HG02870 (cell line): Measurements from ENCODE around the gene JAG1.
"Not testable (repeated sequence)": the region's sequence is repeated elsewhere in the genome, so short reads cannot be mapped to it uniquely, and the experiment has no call there.

ENCODE experiments used
- ATAC-seq: cut with Tn5 transposase; IDR thresholded peaks from one replicate; pipeline ENCODE4 v1.9.1; 2021; ENCODE audit warnings: mild to moderate bottlenecking, moderate library complexity; ENCODE audit not compliant: unreplicated experiment

Gene JAG1

DNA sequence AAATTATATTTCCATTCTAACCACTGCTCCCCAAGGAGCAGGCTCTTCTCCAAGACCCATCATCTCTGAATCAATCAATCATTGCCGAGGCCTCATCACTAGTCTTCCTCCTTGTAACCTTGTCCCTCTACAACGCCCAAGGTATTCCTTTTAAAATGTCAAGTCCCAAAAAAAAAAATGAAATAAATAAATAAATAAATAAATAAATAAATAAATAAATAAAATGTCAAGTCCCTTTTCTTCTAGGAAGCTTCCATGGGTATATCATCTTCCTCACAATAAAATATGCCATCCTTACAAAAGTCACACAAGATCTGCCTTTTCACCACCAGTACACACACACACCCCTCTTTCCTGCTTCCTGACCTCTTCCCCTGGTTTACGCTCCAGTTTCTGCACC is 57.6 kb downstream of the JAG1 start:
- no peak for ATAC-seq

DNA sequence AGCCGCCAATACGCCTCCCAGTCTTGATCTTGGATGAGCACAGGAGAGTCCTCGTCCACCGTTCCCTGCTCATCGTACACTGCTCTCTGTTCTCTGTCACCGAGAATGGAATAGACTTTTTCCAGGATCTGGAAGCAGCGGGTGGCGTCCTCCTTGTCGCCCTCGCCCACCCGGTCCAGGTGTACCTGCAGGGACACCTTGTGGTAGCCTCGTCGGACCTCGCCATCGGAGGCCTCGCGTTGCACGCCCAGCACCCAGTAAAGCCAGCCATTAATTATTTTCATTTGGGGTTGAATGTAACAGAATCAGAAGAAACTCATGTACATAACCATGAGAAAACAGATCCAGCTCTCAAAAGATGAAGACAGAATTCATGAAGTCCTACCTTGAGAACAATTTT is 59.9 kb downstream of the JAG1 start:
- ATAC-seq = no peak

DNA sequence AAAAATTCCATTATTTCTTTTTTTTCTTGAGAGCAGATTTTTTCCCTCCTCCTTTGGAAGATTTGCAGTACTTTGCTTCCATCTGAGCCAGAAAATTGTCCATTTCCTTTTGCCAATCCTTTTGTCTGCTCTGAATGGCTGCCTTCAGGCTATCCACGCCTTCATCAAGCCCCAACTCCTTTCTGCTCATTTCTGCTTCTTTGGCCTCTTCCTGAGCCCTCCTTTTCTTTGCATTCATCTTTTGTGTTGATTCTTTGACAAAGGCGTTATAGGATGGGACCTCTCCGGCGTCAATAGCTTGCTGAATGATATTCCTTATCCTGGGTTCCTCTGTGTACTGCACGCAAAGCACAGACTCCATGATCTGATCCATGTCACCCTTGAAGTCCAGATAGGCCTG is 60.4 kb downstream of the JAG1 start:
- not testable (repeated sequence) for ATAC-seq

DNA sequence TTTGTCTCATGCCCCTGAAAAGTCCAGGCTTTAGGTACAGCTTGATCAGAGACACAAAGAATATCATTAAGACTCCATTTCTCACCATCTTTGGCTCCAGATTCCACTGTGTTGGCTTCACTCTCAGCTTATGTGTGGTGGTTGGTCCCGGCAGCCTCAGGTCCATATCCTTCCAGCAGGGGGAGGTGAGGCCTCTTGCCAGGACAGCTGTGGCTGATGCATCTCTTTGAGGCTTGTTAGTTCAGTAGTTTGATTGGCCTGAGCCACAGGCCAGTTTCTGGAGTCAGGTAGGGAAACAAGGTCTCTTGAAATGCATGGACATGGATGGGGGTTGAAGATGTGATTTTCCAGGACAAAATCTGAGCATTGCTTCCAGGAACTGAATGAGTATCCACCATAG is 62.4 kb downstream of the JAG1 start:
- peak; percentile 87 for ATAC-seq

DNA sequence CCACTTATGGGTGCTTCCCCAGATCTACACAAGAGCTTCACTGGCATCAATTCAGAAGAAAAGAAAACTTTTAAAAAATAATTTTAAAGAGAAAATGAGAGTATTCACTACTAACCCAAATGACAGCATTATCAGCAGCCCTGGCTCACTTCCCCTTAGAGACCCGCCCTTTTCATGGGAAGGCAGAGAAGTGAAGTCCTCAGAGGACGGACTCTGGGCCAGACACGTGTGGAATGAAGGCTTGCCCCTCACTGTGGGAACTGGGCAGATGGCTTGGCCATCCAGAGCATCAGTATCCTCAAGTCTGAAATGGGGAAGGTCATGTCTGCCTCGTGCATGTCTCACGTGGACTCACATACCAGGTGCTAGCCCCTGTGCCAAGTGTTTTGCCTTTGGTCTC is 63.5 kb downstream of the JAG1 start:
- no peak for ATAC-seq

DNA sequence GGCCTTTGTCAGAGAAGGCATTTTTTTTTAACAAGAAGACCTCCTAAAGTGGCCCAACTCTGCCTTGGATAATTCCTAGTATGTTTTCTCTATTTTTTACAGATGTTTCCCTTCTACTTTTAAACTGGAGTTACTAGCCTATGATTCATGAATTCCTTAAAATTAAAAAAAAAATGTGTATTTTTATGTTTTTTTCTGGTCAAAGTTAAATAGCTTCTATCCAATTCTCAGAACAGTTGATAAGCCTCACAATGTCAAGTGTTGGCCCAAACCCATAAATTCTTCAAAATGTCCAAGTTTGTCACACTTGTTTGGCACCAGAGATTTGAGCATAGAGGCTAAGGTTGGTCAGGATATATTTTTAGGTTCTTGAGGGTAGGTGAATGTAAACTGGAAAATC is 64.0 kb downstream of the JAG1 start:
- ATAC-seq = no peak

DNA sequence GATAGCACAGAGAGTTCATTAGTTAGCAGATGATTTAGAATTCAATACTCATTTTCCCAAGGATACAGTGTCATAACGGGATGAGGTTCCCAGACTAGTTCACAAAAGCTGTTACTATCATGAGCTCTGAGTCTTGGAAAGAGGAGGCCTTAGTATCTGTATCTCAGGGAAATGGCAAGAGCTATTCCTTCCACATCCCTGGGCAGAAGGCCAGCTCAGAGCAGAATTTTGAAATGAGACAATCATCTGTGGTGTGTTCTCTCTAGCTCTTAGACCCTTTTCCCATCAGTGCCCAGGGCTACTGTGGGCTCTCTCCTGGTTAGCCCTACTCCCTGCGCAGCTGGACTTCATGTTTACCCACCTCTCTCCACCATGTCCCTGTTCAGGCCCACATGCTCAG is 64.5 kb downstream of the JAG1 start:
- ATAC-seq = no peak

DNA sequence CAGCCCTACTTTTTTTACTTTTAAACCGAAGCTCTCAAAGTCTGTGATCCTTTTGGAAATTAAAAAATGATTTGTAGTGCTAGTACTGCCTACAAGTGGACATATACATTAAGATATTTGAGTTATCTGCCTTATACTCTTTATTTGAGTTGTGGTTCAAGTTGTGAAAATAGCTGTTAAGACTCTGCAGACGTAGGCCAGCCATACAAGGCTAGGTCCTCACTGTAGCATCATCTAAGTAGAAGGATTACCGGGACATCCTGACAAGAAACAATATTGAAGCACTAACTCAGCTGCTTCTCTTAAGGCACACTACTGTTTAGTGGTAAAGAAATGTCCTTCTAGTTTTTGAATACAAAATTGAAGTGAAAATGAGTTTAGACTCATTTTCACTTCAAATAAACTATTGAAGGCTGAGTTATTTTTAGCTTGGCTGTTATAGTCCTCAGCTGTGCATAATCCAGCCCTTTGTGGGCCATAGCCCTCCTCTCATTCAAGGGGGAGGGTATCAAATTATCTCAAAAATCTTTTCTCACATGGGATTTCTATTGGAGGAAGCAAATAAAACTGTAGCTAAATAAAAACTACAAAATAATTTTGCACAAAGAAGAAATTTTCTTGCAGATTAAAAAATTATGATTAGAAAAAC is 68.1 kb downstream of the JAG1 start:
- no peak for ATAC-seq

DNA sequence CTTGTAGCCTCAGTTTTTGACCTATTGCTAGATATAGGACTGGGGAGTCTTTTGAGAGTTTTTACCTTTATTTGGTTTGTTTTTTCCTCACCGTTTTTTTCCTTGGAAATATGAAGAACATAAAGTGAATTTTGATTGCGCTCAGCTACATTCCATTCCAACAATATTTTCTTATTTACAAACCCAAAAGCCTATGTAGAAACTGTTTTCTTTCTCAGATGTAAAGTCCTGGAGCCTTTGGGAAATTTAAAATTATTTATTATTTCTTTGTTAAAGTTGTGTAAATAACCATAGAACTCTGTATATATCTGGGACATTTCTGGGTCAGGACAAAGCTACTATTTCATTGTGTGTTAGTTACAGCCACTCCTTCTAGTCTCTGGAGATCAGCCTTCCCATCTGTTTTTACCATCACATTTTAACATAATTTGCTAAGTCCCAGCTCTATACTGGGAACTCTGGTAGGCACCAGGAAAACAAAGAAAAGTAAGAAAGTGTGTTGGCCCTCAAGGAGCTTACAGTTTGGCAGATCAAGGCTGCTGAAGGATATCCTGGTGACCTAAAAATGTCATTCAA is 68.8 kb downstream of the JAG1 start:
- no peak for ATAC-seq

DNA sequence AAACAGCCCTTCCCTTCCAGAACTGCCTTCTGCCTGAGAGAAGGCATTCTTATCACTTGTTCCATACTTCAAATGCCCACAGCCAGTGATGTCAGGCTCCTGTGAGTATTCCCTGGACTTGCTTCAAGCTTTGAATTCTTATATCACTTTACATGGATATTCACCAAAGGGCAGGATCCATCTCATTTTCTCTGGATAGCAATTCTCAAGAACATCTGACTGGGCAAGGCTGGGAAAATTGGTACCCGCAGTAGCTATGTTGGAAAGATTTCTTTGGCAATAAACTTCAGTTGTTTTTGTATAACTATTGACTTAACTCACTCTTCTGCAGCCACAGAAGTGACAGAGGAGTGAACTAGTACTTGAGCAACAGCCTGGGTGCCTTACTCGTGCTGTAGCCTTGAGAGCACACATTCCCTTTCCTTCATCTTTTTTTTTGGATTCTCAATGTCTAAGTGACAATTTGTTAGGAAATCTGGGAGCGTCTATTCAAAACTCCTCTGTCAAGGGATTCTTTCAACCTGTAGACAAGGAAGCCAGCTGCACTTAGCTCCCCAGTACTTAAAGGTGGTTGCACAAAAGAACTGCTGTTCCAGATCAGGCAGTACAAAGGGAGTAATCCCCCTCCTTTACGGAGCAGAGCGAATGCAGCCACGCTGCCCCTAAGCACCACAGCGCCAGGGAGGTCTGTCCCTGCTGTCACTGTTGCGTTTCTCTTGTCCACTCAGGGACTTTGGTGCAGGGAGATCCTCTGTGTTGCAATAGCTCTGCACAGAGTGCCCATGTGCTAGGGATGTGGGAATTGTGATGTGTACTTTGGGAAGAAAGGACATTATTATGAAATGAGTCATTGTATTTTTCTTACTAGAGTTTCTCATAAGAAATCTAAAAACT is 69.6 kb downstream of the JAG1 start:
- no peak for ATAC-seq

DNA sequence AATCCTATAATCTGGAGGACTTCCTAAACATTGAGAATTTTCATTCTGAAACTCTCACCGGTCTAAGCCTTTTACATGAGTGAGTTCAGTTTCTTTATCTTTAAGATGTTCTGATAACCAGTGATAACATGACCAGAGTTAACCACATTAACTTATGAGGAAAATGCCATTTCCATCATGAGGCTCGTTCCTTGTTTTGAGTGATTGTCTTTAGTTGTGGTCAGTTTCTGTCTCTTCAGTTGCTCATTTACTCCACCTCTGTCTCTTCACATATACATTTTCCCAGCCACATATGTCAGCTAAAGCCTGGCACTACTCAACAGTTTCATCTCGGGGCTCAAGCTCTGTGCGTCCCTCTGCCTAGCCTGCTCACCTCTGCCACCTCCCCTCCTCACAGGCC is 70.4 kb downstream of the JAG1 start:
- no peak for ATAC-seq

DNA sequence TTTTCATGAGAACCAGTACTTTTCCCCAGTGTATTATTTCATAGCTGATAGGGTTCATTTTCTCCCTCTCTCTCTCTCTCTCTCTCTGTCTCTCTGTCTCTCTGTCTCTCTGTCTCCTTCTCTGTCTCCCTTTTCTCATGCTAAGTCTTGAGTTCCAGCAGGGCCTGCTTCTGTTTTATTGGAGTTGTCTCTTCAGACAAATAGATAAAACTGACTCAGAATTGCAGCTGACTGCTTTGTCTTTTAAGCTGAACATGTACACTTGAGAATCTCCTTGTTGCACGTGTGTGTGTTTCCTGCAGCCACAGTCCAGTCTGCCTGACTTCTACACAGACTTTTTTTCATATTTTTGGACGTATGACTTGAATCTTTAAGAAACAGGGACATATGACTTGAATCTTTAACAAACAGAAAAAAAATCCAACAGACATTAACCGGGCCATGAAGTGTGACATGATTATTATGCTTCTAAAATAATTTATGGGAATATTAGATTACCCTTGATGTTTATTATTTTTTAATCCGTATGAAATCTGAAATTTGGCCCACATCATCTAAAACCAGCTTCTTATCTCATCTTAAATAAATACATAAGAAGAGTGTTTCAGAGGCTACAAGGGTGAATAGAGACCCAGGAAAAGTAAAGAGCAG is 71.5 kb downstream of the JAG1 start:
- ATAC-seq = no peak

DNA sequence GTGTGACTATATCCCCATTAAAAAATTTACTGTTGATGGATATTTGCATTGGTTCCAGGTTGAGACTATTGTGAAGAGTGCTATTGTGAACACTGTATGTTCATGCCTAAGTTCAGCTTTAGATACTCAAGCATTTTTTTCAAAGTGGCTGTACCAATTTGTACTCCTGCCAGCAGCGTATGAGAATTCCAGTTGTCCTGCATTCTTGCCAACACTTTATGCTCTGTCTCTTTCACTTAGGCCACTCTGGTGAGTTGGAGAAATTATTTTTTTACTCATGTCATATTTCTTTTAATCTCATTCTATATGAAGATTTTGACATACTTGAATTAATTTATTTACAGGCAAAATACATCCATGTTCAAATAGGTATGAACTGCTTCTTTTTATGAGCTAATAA is 76.2 kb downstream of the JAG1 start:
- no peak for ATAC-seq

DNA sequence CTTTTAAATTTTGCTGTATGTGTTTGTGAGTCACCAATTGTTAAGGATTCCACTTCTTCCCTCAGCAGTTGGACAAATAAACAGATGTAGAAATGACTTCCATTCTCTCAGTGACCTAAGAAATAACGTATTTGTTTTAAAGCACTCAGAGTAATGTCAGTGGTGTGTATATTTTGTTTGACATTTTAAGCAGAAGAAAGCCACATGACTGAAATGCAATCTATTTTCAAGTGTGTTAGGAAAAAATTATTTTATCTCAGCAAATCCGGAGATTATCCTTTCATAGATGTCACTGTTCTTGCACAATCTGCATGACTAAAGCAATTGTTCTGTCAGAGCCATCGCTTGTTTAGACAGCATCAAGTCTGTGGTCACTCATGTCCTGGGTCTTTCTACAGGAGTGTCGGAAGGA is 77.1 kb downstream of the JAG1 start:
- ATAC-seq = no peak

DNA sequence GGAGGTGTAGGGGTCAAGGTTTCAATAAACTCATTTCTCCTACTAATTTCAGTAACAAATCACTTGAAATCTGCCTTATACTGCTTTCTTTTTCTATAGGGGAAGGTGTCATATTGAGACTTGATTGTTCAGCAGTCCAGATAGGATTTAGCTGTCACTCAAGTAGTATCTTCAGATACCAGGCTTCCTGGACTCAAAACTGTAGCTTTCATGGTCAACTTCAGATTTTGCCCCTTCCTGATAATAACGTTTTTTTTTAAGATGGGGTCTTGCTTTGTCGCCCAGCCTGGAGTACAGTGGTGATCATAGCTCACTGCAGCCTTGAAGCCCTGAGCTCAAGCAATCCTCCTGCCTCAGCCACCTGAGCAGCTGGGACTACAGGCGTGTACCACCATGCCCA is 77.8 kb downstream of the JAG1 start:
- ATAC-seq = no peak

DNA sequence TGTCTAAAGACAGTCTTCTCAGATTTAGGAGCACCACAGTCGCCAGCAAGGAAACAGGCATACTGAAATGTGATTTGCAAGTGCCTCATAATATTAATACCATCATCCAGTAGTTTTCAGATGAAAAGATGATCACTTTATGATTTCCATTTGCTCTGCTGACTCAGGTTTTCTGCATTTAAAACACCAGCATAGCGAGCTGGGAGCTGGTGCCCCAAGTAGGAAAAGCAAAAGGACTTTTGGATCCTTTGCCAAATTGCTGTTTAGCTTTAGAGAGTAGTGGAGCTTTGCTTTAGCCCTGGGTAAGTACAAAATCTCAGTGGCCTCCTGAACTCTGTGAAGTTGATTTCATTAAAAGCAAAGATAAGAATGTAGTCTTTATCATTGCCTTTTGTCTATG is 78.5 kb downstream of the JAG1 start:
- ATAC-seq = no peak

DNA sequence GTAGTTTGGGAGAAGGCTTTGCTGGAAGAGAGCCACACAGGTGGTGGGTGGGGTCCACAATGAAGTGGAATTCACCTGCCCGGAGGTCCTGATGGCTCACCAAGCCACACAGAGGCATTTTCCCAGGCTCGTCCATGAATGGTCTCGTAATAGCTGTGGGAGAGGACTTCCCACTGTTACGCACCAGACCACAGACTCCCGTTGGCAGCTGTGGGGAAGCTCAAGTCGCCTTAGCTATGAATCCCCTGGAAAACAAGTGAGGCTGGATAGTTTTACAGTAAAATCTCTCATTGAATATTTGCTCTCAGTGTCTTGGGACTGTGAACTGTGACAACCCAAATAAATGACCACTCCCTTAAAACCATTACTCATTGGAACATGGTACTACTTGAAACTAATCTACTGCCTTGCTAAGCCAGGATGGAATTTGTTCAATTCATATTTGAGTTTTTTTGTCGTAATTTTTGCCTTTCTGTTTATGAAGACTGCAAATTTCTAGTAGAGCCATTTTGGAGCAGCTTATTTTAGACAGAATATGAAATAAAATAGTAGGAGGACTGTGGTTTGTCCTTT is 79.4 kb downstream of the JAG1 start:
- no peak for ATAC-seq

DNA sequence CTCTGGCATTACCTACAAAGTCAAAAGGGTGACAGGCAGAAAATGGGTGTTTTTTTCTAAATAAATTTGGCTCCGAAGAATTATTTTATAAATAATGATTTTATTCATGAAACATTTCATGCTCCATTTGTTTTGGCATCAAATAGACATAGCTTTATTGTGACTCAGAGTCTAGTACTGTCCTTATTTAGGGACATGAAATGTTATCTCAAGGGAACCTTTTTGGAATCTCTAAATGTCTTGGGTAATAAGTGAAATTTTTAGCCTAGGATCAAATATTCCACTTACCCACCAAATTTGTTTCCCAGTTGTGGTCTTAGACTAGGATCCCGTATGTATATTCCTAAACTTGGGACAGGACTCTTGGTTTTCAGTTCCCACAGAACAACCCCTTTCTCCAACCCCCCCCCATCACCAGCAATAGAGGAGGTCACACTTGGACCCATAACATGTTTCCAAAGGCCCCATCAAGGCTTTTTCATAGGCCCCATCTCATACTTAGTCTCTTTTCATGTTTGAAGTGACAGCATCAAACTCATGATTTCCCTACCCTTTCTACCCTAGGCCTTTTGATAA is 81.8 kb downstream of the JAG1 start:
- no peak for ATAC-seq

DNA sequence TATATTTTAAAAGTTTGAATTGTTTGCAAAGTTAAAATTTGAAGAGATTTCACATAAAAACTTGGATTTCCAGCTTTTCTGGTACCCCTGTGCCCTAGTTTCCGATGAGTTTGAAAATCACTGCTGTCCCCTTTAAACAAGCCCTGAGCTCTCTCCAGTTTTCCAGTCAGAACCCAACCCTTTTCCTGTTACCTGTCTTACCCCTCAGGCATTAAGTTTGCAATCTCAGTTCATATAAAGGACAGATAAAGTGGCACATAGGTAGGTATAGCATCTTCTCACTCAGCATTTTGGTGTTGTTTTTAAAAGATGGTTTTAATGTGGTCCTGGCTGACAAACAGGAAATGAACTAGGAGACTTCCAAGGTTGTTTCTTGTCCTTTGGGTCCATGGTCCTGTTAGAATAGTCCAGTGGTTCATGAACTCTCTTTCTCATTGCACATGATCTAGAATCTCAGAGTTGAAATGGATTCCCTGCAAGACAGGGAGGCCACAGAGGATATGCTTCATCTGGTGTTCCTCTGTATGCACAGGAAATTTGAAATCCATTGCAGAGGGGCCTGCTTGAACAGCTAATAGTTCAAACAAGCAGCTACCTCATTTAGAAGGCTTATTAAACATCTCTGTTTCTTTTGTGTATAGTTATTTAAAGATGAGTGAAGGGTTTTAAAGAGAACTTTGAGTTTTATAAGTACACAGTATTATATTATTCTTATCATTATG is 82.7 kb downstream of the JAG1 start:
- ATAC-seq = no peak

DNA sequence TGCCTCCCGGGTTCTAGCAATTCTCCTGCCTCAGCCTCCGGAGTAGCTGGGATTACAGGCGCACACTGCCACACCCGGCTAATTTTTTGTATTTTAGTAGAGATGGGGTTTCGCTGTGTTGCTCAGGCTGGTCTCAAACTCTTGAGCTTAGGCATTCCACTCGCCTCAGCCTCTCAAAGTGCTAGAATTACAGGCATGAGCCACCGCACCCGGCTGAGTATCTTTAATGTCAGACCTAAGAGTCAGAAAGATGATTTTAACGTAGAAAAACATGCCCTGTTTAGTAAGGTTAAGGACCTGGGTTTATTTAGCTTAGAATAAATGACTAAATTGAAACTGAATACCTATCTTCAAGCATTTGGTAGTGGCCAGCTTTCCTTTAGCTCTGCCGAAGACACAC is 83.4 kb downstream of the JAG1 start:
- ATAC-seq = not testable (repeated sequence)
